ENCODE results near the gene SNAI1.
"Not testable (repeated sequence)": the region's sequence is repeated elsewhere in the genome, so short reads cannot be mapped to it uniquely, and the experiment has no call there.

Gene SNAI1
- total RNA-seq: 0.05 to 18.9 (median 0.71) reads per million in 3 experiments

DNA sequence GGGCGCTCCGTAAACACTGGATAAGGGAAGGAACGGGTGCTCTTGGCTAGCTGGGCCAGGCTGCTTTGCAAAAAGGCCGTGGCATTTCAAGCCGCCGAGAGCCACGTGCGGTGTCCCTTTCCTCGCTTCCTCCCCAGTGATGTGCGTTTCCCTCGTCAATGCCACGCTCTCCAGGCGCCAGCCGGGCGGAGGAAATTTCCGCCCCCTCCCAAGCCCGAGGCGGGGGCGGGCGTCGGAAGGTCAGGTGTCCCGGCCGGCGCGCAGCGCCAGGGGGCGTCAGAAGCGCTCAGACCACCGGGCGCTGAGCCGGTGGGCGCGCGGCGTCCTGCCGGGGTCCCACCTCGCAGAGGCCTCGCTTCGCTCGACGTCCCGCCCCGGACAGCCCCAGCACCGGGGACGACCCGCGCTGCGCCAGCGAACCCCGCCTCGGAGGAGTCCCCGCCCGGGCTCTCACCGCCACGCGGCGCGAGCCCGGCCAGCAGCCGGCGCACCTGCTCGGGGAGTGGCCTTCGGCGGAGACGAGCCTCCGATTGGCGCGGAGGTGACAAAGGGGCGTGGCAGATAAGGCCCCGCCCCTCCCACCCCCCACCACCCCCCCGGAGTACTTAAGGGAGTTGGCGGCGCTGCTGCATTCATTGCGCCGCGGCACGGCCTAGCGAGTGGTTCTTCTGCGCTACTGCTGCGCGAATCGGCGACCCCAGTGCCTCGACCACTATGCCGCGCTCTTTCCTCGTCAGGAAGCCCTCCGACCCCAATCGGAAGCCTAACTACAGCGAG lies at the start of gene SNAI1:
SNAI1 (plus strand) TSS at position 635 of the 777 bp plus-strand sequence; CDS start at position 715, 80 bp downstream.
- peak; percentile 81 for DNase-seq

DNA sequence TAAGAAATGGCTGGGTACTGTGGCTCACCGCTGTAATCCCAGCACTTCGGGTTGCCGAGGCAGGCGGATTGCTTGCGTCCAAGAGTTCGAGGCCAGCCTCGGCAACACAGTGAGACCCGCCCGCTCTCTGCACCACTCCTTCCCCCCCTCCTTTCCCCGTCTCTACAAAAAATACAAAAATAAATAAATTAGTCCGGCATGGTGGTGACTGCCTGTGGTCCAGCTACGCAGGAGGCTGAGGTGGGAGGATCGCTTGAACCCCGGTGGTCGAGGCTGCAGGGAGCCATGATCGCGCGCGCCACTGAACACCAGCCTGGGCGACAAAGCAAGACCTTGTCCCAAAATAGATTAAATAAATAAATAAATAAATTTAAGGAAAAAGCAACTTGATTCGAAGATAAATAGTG lies 47.0 kb upstream of the SNAI1 start:
- DNase-seq: no peak

DNA sequence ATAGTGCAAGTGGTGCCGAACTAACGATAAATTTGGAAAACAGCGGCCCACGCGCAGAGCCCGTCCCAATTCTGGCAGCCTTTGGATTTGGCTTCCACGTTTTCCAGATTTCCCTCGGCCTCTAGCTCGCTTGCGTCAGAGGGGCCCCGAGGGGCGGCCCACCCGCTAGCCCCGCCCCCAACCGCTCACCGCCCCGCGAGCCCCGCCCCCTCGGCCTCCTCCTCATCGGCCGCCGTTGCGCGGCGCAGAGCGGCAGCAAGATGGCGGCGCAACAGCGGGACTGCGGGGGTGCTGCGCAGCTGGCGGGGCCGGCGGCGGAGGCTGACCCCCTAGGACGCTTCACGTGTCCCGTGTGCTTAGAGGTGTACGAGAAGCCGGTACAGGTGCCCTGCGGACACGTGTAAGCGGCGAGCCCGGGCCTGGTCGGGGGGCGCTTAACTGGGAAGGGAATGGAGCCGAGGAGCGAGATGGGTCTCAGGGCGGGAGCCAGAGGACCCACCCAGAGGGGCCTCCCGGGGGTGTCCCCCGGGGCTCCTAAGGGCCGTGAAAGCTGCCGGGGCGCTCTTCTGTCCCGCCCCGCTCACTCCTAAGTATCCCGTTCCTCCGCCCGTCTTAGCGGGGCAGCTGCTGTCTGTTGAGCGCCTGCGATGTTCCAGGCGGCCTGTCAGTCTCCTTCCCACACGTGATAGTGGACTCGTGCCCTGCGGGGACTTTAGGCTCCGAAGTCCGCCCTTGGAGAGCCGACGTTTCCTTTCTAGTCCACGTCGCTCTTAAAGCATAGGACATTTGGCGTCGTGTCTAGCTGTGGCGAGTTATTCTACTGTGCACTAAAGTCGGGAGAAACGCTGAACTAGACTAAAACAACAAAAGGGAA lies 46.4 kb upstream of the SNAI1 start, which contains the start of gene RNF114:
RNF114 (plus strand) TSS at position 245 of the 874 bp plus-strand sequence; CDS start at position 261, 16 bp downstream.
- peak; percentile 83 for DNase-seq

DNA sequence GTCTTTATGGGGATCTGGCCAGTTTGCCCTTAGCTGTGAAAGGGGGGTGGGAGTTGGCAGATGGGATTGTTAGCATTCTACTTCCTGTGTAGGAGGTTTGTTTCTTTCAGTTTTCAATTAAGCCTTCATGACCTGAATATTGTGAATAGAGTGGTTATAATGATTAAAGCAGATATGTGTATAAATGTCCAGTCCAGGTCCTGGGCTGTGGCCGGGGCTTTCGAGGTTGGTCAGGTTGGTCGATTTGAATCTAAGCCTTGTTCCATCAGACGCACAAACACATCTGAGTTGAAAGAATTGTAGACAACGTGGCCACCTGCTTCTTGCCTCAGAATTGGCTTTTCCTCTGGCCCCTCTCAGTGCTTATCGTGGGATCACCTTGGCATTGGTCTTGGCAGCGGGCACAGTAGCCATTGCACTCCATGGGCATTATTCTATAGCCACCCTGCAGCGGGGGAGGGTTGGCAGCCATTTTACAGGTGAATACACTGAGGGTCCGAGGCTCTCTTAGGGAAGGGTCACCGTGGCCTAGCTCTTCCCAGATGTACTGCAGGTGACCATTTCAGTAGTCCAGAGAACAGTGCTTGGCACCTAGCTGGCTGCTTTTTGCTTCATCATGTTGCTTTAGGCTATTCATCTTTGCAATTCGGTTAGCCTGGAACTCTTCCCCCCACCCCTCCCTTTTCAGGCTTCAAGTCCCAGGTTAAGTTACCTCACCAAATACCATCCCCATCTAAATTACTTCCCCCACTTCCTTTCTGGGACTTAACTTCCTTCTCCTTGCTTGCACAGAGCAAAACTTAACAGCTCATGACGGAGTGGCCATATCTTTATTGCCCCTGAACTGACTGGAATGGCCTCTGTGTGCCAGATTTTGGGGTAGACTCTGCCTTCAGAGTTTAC lies 45.5 kb upstream of the SNAI1 start:
- no peak for DNase-seq

DNA sequence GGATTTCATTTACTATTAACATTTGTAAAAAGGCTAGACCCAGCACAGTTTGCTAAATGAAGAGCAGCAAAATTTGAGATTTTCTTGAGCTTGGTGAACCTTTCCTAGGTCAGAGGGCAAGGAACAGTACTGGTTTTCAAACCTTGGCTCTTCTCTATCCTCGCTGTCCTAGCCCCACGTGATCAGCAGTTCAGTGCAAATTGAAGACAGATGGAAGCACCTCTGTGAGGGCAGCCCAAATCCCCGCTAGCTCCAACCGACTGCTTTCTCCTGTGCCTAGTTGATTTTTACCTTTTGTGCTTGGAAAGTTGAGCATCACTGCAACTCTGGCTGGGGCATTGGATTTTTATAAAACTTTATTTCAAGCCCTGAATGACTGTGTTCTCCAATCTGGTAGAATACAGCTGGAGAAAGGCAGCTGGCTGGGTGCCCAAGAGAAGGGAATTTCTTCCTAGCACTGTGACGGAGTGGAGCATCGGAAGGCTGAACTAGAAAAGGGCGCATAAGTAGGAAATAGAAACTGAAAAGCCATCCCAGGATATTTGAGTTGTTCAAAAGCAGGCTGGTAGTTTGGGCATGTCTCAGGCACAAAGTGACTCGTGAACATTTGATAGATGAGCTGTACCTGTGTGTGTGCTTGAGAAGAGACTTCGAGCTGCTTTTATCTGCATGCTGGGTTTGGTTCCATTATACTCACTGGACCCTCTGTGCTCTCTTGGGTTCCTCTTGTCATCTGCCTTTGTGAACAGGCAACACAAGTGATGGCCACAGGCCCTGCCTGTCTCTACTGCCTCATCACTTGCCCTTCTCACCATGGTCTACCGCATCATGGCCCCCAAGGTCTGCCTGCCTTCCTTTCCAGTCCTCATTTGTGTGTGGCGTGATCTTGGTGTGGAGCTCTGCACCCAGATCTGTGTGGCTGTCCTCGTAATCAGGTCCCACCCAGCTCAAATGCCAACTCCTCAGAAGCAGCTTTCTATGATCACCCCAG lies 44.3 kb upstream of the SNAI1 start:
- no peak for DNase-seq

DNA sequence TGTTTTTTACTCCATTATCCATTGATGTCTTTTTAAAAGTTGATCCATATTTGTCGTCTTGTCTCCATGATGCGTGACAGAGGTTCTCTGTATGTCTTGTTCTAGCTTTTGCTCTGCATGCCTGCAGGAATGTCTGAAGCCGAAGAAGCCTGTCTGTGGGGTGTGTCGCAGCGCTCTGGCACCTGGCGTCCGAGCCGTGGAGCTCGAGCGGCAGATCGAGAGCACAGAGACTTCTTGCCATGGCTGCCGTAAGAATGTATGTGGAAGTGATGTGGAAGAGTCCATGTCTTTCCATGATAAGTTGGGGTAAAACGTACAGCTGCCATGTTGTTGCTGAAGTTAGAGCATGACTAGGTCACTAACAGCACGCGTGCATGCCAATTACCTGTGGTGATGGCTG lies 41.3 kb upstream of the SNAI1 start:
- DNase-seq: no peak

DNA sequence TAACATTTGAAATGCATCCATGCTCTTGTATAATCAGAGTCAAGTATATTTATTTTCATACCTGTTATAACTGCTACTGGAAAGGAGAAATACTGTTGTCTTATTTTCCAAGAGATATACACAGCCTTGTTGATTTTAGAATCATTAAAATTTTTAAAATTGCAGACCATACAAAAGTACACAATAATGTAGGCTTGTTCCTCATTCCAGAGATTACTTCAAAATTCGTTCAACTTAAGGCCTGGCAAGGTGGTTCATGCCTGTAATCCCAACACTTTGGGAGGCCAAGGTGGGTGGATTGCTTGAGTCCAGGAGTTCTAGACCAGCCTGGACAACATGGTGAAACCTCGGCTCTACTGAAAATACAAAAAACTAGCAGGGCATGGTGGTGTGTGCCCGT lies 40.5 kb upstream of the SNAI1 start:
- DNase-seq: no peak

DNA sequence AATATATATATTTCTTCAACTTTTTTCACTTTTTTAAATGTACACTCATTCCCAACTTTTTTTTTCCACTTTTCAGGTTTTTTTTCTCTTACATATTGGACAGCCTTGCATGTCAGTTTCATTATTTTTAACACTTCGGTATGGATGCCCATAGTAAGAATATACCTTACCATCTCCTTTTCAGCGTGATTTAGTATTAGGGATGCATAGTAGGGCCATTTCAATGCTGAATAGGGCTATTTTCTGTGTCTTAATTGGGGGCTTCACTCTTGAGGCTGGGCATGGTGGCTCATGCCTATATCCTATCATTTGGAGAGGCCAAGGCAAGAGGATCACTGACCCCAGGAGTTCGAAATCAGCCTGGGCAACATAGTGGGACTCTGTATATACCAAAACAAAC lies 39.8 kb upstream of the SNAI1 start:
- DNase-seq: no peak

DNA sequence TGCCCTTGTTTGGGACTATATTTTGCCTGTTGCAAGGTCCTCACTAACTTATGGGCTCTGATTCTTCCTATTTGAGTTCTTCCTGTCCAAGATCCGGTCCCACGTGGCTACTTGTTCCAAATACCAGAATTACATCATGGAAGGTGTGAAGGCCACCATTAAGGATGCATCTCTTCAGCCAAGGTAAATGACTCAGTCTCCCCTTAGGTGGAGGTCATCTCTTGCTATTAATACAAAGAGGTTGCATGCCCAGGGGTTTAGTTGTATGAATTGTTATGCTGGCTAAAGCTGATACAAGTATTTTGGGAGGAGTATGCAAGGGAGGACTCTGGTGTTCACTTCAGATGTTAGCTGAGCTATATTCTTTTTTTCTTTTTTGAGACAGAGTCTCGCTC lies 37.5 kb upstream of the SNAI1 start:
- no peak for DNase-seq

DNA sequence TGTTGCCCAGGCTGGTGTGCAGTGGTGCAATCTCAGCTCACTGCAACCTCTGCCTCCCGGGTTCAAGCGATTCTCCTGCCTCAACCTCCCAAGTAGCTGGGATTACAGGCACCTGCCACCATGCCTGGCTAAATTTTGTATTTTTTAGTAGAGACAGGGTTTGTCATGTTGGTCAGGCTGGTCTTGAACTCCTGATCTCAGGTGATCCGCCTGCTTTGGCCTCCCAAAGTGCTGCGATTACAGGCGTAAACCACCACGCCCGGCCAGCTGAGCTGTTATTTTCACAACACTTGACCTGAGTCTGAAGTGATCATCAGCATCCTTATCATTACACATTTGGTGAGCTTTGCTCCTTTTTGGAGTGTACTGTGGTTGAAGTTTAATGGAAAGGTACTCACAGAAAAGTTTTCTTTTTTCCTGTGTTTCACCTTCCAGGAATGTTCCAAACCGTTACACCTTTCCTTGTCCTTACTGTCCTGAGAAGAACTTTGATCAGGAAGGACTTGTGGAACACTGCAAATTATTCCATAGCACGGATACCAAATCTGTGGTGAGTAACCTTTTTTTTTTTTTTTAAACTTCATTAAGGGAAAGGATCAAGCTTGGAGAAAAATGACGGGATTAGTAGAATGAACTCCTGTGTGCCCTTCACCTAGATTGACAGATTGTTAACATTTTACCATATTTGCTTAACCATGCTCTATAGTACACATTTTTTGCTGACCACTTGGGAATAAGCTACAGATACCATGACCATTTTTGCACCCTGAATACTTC lies 36.9 kb upstream of the SNAI1 start:
- no peak for DNase-seq

DNA sequence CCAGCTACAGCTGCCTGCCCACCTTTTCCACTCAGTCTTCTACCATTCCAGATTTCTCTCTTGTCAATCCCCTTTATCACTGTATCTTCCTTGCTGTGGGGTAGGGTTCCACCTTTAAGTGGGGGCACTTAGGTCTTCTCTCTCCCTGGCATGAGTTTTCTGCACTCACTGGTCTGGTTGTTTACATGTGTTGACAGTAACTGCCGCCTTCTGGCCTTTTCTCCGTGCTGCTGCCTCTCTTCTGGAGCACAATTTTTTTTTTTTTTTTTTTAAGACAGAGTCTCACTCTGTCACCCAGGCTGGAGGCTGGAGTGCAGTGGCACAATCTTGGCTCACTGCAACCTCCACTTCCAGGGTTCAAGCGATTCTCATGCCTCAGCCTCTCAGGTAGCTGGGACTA lies 34.6 kb upstream of the SNAI1 start:
- no peak for DNase-seq

DNA sequence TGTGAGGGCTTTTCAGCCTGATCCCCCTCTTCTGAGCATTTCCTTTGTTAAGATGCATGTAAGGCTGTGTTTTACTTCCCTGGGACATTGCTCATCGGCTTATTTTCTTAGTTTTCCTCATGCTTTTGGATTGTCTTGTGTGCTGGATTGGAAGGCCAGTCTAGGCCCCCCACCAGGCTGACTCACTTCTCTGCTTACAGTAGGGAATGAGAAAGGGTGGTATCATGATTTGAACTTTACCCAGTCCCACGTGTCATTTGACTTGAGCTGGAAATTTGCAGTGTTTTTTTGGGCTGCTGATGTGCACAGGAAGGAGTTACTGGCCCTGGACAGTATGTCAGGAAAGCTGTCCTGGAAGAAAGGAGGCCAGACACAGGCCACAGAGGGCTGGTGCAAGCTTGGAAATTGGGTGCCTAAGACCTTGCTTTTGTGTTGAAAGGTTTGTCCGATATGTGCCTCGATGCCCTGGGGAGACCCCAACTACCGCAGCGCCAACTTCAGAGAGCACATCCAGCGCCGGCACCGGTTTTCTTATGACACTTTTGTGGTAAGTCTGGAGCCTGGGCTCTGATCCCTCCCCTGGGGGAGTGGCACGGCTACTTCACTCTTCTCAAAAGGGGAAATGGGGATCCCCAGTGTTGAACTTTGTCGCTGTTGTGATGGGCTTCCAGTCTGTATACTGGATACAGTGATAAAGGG lies 33.8 kb upstream of the SNAI1 start:
- no peak for DNase-seq

DNA sequence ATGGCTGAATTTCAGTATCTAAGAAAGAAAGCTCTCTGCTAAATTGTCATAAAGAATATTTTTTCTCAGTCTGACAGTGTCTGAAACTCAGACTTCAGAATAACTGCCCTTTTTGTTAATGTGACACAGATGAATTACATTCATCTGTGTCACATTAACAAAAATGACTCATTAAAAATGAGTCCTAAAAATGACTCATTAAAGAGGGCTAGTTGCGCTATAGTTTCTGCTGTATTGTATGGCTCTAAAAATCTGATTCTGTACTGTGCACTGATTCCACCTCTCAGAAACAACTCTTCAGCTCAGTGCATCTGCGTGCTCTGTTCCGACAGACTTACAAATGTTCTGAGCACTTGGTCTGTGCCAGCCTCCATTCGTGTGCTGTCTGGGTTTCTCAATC lies 31.6 kb upstream of the SNAI1 start:
- DNase-seq: no peak

DNA sequence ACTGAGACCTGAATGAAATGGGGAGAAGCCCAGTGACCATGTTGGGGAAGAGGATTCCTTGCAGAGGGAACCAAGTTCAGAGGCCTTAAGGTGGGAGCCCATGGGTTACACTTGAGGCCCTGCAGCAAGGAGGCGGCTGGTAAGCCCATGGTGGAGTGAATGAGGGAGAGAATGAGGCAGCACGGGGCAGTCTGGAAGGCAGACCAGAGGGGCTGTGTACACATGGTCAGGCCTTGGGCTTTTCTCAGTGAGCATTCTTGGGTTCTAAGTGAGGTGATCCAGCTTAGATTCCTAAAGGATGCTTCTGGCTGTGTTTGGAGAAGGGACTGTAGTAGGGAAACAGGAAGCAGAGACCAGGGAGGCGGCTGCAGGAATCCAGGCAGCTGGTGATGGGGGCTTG lies 27.6 kb upstream of the SNAI1 start:
- no peak for DNase-seq

DNA sequence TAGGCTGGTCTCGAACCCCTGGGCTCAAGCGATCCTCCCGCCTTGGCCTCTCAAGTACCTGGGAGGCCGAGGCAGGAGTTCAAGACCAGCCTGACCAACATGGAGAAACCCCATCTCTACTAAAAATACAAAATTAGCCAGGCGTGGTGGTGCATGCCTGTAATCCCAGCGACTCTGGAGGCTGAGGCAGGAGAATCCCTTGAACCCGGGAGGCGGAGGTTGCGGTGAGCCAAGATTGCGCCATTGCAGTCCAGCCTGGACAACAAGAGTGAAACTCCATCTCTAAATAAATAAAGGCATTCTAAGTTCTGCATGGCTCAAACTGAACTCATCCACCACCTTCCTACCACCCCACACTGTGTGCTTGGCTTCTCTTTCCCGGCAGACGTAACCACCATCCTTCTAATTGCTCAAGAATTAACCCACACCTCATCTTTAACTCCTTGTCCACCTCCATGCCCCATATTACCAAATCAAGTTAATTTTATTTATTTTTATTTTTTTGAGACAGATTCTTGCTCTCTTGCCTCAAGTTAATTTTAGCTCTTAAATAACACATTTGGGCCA lies 26.9 kb upstream of the SNAI1 start:
- DNase-seq: not testable (repeated sequence)

DNA sequence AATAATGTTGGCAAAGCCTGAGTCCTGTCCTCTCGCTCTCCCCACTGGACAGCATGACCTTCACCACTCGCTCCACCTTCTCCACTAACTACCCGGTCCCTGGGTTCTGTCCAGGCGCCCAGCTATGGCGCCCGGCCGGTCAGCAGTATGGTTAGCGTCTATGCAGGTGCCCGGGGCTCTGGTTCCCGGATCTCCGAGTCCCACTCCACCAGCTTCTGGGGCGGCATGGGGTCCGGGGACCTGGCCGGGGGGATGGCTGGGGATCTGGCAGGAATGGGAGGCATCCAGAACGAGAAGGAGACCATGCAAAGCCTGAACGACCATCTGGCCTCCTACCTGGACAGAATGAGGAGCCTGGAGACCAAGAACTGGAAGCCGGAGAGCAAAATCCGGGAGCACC lies 26.1 kb upstream of the SNAI1 start:
- DNase-seq: no peak

DNA sequence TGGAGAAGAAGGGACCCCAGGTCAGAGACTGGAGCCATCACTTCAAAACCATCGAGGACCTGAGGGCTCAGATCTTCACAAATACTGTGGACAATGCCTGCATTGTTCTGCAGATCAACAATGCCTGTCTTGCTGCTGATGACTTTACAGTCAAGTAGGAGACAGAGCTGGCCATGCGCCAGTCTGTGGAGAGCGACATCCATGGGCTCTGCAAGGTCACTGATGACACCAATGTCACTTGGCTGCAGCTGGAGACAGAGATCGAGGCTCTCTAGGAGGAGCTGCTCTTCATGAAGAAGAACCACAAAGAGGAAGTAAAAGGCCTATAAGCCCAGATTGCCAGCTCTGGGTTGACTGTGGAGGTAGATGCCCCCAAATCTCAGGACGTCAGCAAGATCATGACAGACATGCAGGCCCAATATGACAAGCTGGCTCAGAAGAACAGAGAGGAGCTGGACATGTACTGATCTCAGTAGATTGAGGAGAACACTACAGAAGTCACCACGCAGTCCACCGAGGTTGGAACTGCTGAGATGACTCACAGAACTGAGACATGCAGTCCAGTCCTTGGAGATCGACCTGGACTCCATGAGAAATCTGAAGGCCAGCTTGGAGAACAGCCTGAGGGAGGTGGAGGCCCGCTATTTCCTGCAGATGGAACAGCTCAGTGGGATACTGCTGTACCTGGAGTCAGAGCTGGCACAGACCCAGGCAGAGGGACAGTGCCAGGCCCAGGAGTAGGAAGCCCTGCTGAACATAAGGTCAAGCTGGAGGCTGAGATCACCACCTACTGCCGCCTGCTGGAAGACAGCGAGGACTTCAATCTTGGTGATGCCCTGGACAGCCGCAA lies 25.5 kb upstream of the SNAI1 start:
- DNase-seq: not testable (repeated sequence)

DNA sequence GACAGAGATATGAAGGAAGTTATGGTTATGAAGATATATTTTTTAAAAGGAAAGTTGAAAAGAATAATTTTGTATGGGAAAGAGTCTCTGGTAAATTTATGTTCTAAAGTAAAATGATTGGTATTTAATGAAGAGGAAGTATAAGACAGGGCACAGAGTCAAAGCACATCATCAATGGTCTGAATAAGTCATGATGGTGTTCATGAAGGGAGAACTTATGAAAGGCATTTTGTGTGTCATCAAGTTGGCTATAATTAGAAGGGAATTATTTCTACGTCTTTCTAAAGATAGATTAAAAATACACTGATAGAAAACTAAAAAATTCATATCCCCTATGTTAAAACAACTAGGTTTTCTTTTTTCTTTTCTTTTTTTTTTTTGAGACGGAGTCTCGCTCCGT lies 21.4 kb upstream of the SNAI1 start:
- DNase-seq: no peak

All from central memory CD4-positive, alpha-beta T cell (primary cell).